HG02588 (cell line): ENCODE measurements around the gene CD99.
"Not testable (repeated sequence)": the region's sequence is repeated elsewhere in the genome, so short reads cannot be mapped to it uniquely, and the experiment has no call there.

Experiments
- ATAC-seq: cut with Tn5 transposase; IDR thresholded peaks from one replicate; pipeline ENCODE4 v1.9.1; 2021; ENCODE audit warnings: mild to moderate bottlenecking, moderate library complexity; ENCODE audit not compliant: unreplicated experiment

Gene CD99

GRCh38 chrX:2675657-2676200, 15.4 kb upstream of the CD99 start:
- ATAC-seq = not testable (repeated sequence)

GRCh38 chrX:2676794-2677675, 14.1 kb upstream of the CD99 start:
- no peak for ATAC-seq

- ATAC-seq = no peak
Measured at GRCh38 chrX:2677764-2678163, 13.3 kb upstream of the CD99 start.

- ATAC-seq = no peak
Measured at GRCh38 chrX:2678583-2678982, 12.5 kb upstream of the CD99 start.

- ATAC-seq = no peak
Measured at GRCh38 chrX:2679534-2680485, 11.3 kb upstream of the CD99 start.

- ATAC-seq = no peak
Measured at GRCh38 chrX:2680486-2681348, 10.4 kb upstream of the CD99 start.

- ATAC-seq = no peak
Measured at GRCh38 chrX:2682565-2683177, 8.4 kb upstream of the CD99 start.

GRCh38 chrX:2684256-2684655, 6.8 kb upstream of the CD99 start:
- ATAC-seq = no peak

GRCh38 chrX:2685886-2686285, 5.2 kb upstream of the CD99 start:
- no peak for ATAC-seq

GRCh38 chrX:2689773-2690666, 1.1 kb upstream of the CD99 start:
- ATAC-seq = no peak

- no peak for ATAC-seq
Measured at GRCh38 chrX:2691543-2692220, 587 bp downstream of the CD99 start.

GRCh38 chrX:2692221-2693112, 1.4 kb downstream of the CD99 start:
- no peak for ATAC-seq

- ATAC-seq = no peak
Measured at GRCh38 chrX:2693113-2694002, 2.3 kb downstream of the CD99 start.

GRCh38 chrX:2694914-2695267, 3.8 kb downstream of the CD99 start:
- no peak for ATAC-seq

GRCh38 chrX:2696698-2697215, 5.7 kb downstream of the CD99 start:
- ATAC-seq = peak; percentile 87

GRCh38 chrX:2697306-2697705, 6.2 kb downstream of the CD99 start:
- no peak for ATAC-seq
